HFFc6 (cell line): ENCODE measurements around the gene SEMA3B. TPM values are rescaled to one million over a fixed set of nuclear protein-coding genes. Genes with fewer than 3 reads are reported as not detected.
"Not testable (repeated sequence)": the region's sequence is repeated elsewhere in the genome, so short reads cannot be mapped to it uniquely, and the experiment has no call there.

Experiments
- DNase-seq: peaks from one replicate; pipeline ENCODE4 v3.0.0-alpha.2; 2018
- H3K27ac Mint-ChIP-seq: 2 replicates; pipeline ENCODE4 v1.8.0; 2020; ENCODE audit warnings: mild to moderate bottlenecking, mixed read lengths
- H3K27me3 Mint-ChIP-seq: 2 replicates; pipeline ENCODE4 v1.8.0; 2021; ENCODE audit warnings: mild to moderate bottlenecking, moderate library complexity, mixed read lengths; ENCODE audit not compliant: insufficient read depth
- H3K36me3 Mint-ChIP-seq: 2 replicates; pipeline ENCODE4 v1.8.0; 2021; ENCODE audit warnings: low read depth, mixed read lengths
- H3K4me1 Mint-ChIP-seq: 2 replicates; pipeline ENCODE4 v1.8.0; 2020; ENCODE audit warnings: low read depth, mixed read lengths
- H3K4me3 Mint-ChIP-seq: 2 replicates; pipeline ENCODE4 v1.8.0; 2020; ENCODE audit warnings: mild to moderate bottlenecking, moderate library complexity, mixed read lengths
- H3K9me3 Mint-ChIP-seq: 2 replicates; pipeline ENCODE4 v1.8.0; 2020; ENCODE audit warnings: mild to moderate bottlenecking, mixed read lengths
- total RNA-seq, 6 experiments: library from RNA; stranded (reverse); fragmentation: NEBNext Ultra II Directional; extraction: Animal tissue kit (Norgen Biotek cat#: 25700); gene quantifications; 2 replicates in 1 of 6; 3 replicates in 5 of 6; pipeline ENCODE4 v1.2.3, GENCODE V29; 2021
- TF ChIP-seq, protein P1 (sequence below): fragments of 200-600 bp; sonication (generic); IDR thresholded peaks from 2 replicates; pipeline ENCODE4 v1.5.0; 2021; ENCODE audit warnings: antibody characterized with exemption, mild to moderate bottlenecking

The SEMA3B gene
- total RNA-seq, 6 experiments from 2014 or later = 14.5 to 26.6 (median 24.7) TPM

- TF ChIP-seq, protein P1, sequence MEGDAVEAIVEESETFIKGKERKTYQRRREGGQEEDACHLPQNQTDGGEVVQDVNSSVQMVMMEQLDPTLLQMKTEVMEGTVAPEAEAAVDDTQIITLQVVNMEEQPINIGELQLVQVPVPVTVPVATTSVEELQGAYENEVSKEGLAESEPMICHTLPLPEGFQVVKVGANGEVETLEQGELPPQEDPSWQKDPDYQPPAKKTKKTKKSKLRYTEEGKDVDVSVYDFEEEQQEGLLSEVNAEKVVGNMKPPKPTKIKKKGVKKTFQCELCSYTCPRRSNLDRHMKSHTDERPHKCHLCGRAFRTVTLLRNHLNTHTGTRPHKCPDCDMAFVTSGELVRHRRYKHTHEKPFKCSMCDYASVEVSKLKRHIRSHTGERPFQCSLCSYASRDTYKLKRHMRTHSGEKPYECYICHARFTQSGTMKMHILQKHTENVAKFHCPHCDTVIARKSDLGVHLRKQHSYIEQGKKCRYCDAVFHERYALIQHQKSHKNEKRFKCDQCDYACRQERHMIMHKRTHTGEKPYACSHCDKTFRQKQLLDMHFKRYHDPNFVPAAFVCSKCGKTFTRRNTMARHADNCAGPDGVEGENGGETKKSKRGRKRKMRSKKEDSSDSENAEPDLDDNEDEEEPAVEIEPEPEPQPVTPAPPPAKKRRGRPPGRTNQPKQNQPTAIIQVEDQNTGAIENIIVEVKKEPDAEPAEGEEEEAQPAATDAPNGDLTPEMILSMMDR = no peak
- Mint-ChIP-seq H3K27me3 (peaks cover 9% of the 10 kb centered on the region), H3K4me3 (peak overlapping the region; percentile 85), H3K9me3 (no peaks in the 10 kb centered on the region), H3K27ac (peak overlapping the region; percentile 84), H3K4me1 (peaks cover 64% of the 10 kb centered on the region), H3K36me3 (no peaks in the 10 kb centered on the region)
- DNase-seq = peak; percentile 29
These were observed 1.7 kb downstream of the SEMA3B start for GRCh38 chr3:50270422-50271224.

GRCh38 chr3:50271314-50271936 lies 2.5 kb downstream of the SEMA3B start:
- Mint-ChIP-seq H3K36me3 (no peaks in the 10 kb centered on the region), H3K27me3 (peaks cover 5% of the 10 kb centered on the region), H3K4me3 (no peak overlapping the region; the same call in 1 of the 2 replicates), H3K4me1 (peaks cover 58% of the 10 kb centered on the region), H3K9me3 (no peaks in the 10 kb centered on the region), H3K27ac (no peak overlapping the region; the same call in 1 of the 2 replicates)
- DNase-seq = no peak
- TF ChIP-seq, protein P1 = no peak

- not testable (repeated sequence) for H3K4me3 Mint-ChIP-seq, H3K36me3 Mint-ChIP-seq, H3K9me3 Mint-ChIP-seq, H3K27ac Mint-ChIP-seq, H3K27me3 Mint-ChIP-seq, DNase-seq
- H3K4me1 Mint-ChIP-seq = peaks cover 55% of the 10 kb centered on the region
These were observed 3.6 kb downstream of the SEMA3B start for GRCh38 chr3:50272538-50272910.

GRCh38 chr3:50272911-50273688 lies 4.2 kb downstream of the SEMA3B start:
- H3K27me3 Mint-ChIP-seq = peaks cover 2% of the 10 kb centered on the region
- peaks cover 49% of the 10 kb centered on the region for H3K4me1 Mint-ChIP-seq
- H3K36me3 Mint-ChIP-seq = no peaks in the 10 kb centered on the region
- DNase-seq = peak; percentile 50
- peak overlapping the region; percentile 39; the same call in 1 of the 2 replicates for H3K4me3 Mint-ChIP-seq
- H3K9me3 Mint-ChIP-seq = no peaks in the 10 kb centered on the region
- H3K27ac Mint-ChIP-seq = no peak overlapping the region
- TF ChIP-seq, protein P1 = peak; percentile 98

DNA sequence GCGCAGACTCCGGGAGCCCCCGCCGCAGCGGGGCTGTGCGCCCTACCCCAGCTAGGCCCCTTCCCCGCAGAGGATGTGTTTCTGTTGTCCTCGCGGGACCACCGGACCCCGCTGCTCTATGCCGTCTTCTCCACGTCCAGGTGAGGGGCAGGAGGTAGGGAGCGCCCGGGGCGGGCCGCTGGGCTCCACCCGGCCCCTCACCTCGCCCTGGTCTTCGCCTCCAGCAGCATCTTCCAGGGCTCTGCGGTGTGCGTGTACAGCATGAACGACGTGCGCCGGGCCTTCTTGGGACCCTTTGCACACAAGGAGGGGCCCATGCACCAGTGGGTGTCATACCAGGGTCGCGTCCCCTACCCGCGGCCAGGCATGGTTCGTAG lies 4.7 kb downstream of the SEMA3B start:
- H3K9me3 Mint-ChIP-seq = no peaks in the 10 kb centered on the region
- peaks cover 1% of the 10 kb centered on the region for H3K27me3 Mint-ChIP-seq
- TF ChIP-seq, protein P1 = no peak
- H3K4me3 Mint-ChIP-seq = no peak overlapping the region
- H3K4me1 Mint-ChIP-seq = peaks cover 44% of the 10 kb centered on the region
- no peaks in the 10 kb centered on the region for H3K36me3 Mint-ChIP-seq
- no peak for DNase-seq
- H3K27ac Mint-ChIP-seq = no peak overlapping the region
